ENCODE data around the gene DHRSX. TPM values are rescaled to one million over a fixed set of nuclear protein-coding genes. Genes with fewer than 3 reads are reported as not detected.

The DHRSX gene
- total RNA-seq, 4 donors from 2014 or later = 4.4 to 23.8 (median 11.3) TPM

DNA sequence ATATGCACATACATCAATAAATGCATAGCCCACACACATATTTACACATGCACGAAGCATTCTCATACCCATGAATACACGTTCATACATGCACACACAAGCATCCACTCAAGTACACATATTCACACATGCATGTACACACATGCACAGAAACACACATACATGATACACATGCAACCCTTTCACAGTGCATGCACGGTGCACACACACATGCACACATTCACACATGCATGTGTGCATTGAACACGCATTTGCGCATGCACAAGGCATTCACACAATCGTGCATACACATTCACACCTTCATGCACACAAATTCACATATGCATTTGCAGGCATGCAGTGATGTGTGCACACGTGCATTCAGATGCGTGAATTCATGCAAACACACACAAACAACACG, 324.5 kb downstream of the DHRSX start:
- no peaks in the 10 kb centered on the region for H3K27me3 ChIP-seq
- TF ChIP-seq POLR2A (IDR thresholded peaks at IDR 0.05) = no peak
- TF ChIP-seq, protein P1, sequence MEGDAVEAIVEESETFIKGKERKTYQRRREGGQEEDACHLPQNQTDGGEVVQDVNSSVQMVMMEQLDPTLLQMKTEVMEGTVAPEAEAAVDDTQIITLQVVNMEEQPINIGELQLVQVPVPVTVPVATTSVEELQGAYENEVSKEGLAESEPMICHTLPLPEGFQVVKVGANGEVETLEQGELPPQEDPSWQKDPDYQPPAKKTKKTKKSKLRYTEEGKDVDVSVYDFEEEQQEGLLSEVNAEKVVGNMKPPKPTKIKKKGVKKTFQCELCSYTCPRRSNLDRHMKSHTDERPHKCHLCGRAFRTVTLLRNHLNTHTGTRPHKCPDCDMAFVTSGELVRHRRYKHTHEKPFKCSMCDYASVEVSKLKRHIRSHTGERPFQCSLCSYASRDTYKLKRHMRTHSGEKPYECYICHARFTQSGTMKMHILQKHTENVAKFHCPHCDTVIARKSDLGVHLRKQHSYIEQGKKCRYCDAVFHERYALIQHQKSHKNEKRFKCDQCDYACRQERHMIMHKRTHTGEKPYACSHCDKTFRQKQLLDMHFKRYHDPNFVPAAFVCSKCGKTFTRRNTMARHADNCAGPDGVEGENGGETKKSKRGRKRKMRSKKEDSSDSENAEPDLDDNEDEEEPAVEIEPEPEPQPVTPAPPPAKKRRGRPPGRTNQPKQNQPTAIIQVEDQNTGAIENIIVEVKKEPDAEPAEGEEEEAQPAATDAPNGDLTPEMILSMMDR (IDR thresholded peaks at IDR 0.05) = no peak
- H3K27ac ChIP-seq = no peak overlapping the region
- H3K9me3 ChIP-seq = no peaks in the 10 kb centered on the region
- H3K4me1 ChIP-seq = no peaks in the 10 kb centered on the region
- DNase-seq = no peak
- H3K36me3 ChIP-seq = no peaks in the 10 kb centered on the region
- intact Hi-C loops (cut with DNase I; ENCODE audit: low total_unique reads) = no loop called here
- H3K4me3 ChIP-seq = no peak overlapping the region

DNA sequence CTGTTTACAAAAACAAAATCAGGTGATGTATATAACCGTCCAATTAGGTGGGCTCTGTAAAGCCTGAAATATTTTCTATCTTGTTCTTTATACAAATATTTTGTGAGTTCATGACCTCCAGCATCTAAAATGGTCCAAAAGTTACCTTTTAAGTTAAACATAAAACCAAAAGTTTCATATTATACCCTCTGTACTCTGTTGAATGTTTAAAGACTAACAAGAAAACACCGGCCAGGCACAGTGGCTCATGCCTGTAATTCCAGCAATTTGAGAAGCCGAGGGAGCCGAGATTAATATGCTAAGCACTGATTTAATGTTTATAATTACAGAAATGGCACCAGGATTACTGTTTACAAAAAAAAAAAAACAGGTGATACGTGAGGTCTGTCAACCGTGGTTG, 328.4 kb downstream of the DHRSX start:
- Histone ChIP-seq H3K9me3 (peaks cover 0 to 6% of the 10 kb centered on the region in 2 donors), H3K4me1 (no peaks in the 10 kb centered on the region), H3K27me3 (no peaks in the 10 kb centered on the region), H3K4me3 (no peak overlapping the region), H3K36me3 (no peaks in the 10 kb centered on the region), H3K27ac (no peak overlapping the region)
- intact Hi-C loops (cut with DNase I; ENCODE audit: low total_unique reads) = no loop called here
- no peak for TF ChIP-seq POLR2A (IDR thresholded peaks at IDR 0.05)
- TF ChIP-seq, protein P1 (IDR thresholded peaks at IDR 0.05) = no peak
- no peak for DNase-seq

Other genes with a start within 250 kb of the DHRSX start
- 10 to 100 TPM; 15.6 to 39.2 (median 22.1) TPM for gene ZBED1, start within 50 bp of the DHRSX start, total RNA-seq
- gene CD99, start 190.3 kb upstream of the DHRSX start, total RNA-seq = 100 to 1,000 TPM in 3 of 4 donors, 10 to 100 TPM in 1; 81.9 to 329 (median 202) TPM